ENCODE results near the gene SLC6A18. TPM values are rescaled to one million over a fixed set of nuclear protein-coding genes. Genes with fewer than 3 reads are reported as not detected.

SLC6A18 gene
- total and polyA plus RNA-seq, 2 of the 13 experiments (the other 11 are each of a cell fraction or from before 2014, with no cell fraction given), result not detected

DNA sequence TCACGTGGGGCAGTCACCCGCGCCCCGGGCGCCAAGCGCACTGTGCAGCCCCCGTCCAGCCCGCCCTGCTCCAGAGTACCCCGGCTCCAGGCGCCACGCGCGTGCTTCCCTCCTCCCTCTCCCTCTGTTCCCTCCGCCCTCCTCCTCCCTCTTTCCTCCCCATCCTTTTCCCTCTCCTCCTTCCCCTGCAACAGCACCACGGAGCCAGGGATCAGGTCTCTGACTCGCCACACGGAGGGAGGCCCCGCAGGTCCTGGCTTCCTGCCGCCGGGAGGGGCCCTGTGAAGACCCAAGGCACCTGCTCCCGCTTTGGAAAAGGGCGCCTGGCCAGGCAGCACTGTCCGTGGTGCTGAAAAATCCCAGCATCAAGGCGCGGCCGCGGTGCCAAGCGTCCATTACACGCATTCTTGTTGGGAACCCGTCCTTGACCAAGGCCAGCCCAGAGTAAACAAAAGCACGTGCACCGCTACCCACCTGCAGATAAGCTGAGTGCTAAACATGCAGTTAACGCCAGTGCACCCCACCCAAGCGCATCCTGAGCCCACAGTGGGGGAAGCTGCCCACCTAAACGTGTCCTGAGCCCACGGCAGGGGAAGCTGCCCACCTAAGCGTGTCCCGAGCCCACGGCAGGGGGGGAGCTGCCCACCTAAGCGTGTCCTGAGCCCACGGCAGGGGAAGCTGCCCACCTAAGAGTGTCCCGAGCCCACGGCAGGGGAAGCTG lies 21.7 kb downstream of the SLC6A18 start (continued):
- TF ChIP-seq ATF7-NPFF (CRISPR knock-in tag; IDR thresholded peaks at IDR 0.05; ENCODE audit: low read depth) (peak; percentile 44; the same call in 1 of the 2 replicates), TBX3 (IDR thresholded peaks at IDR 0.05; ENCODE audit: borderline replicate concordance) (peak; percentile 9; the same call in 1 of the 2 replicates), ZNF713 (CRISPR knock-in tag; IDR thresholded peaks at IDR 0.05) (no peak), ZNF746 (CRISPR knock-in tag; IDR thresholded peaks at IDR 0.05) (no peak; the same call in 1 of the 2 replicates), ZNF383 (CRISPR knock-in tag; IDR thresholded peaks at IDR 0.05; ENCODE audit: borderline replicate concordance) (no peak), ZNF101 (CRISPR knock-in tag; IDR thresholded peaks at IDR 0.05; ENCODE audit: borderline replicate concordance, low read depth) (no peak), HMGXB4 (CRISPR knock-in tag; IDR thresholded peaks at IDR 0.05; ENCODE audit: borderline replicate concordance in 1 of 2, low read depth in 1 of 2) (no peak), ZBTB10 (CRISPR knock-in tag; IDR thresholded peaks at IDR 0.05; ENCODE audit: borderline replicate concordance) (peak; percentile 72; the same call in 1 of the 2 replicates), TAF15 (IDR thresholded peaks at IDR 0.05; ENCODE audit: low read depth, low read length, poor library complexity, severe bottlenecking) (no peak), EZH2 (conservative IDR thresholded peaks at IDR 0.05; ENCODE audit: low read depth, low read length) (0 out of 2 replicates have a peak, but pooled peaks have one; percentile 54), HOXA5 (CRISPR knock-in tag; IDR thresholded peaks at IDR 0.05) (peak; percentile 96), ZNF34 (CRISPR knock-in tag; IDR thresholded peaks at IDR 0.05; ENCODE audit: borderline replicate concordance) (no peak), KLF16 (CRISPR knock-in tag; IDR thresholded peaks at IDR 0.05) (peak in 1 of 2 experiments; percentile 85; a peak in 2 of 4 replicates), HNRNPL (IDR thresholded peaks at IDR 0.05; ENCODE audit: low read depth, low read length) (no peak)
- TF ChIP-seq, protein P1, sequence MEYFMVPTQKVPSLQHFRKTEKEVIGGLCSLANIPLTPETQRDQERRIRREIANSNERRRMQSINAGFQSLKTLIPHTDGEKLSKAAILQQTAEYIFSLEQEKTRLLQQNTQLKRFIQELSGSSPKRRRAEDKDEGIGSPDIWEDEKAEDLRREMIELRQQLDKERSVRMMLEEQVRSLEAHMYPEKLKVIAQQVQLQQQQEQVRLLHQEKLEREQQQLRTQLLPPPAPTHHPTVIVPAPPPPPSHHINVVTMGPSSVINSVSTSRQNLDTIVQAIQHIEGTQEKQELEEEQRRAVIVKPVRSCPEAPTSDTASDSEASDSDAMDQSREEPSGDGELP (IDR thresholded peaks at IDR 0.05; ENCODE audit: borderline replicate concordance, low read depth), result no peak
- TF ChIP-seq, protein P2, sequence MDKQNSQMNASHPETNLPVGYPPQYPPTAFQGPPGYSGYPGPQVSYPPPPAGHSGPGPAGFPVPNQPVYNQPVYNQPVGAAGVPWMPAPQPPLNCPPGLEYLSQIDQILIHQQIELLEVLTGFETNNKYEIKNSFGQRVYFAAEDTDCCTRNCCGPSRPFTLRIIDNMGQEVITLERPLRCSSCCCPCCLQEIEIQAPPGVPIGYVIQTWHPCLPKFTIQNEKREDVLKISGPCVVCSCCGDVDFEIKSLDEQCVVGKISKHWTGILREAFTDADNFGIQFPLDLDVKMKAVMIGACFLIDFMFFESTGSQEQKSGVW (CRISPR knock-in tag; IDR thresholded peaks at IDR 0.05; ENCODE audit: borderline replicate concordance), result no peak
- TF ChIP-seq, protein P3, sequence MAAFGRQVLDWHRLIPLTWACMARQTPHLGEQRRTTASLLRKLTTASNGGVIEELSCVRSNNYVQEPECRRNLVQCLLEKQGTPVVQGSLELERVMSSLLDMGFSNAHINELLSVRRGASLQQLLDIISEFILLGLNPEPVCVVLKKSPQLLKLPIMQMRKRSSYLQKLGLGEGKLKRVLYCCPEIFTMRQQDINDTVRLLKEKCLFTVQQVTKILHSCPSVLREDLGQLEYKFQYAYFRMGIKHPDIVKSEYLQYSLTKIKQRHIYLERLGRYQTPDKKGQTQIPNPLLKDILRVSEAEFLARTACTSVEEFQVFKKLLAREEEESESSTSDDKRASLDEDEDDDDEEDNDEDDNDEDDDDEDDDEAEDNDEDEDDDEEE (CRISPR knock-in tag; IDR thresholded peaks at IDR 0.05), result 0 out of 2 replicates have a peak, but pooled peaks have one; percentile 53
- TF ChIP-seq, protein P4, sequence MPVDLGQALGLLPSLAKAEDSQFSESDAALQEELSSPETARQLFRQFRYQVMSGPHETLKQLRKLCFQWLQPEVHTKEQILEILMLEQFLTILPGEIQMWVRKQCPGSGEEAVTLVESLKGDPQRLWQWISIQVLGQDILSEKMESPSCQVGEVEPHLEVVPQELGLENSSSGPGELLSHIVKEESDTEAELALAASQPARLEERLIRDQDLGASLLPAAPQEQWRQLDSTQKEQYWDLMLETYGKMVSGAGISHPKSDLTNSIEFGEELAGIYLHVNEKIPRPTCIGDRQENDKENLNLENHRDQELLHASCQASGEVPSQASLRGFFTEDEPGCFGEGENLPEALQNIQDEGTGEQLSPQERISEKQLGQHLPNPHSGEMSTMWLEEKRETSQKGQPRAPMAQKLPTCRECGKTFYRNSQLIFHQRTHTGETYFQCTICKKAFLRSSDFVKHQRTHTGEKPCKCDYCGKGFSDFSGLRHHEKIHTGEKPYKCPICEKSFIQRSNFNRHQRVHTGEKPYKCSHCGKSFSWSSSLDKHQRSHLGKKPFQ (CRISPR knock-in tag; IDR thresholded peaks at IDR 0.05; ENCODE audit: insufficient replicate concordance), result peak; percentile 82

Measured in HepG2 (cell line).